NCI-H82 treated with DMSO at 0.1 percent for 48 hours (cell line): Measurements from ENCODE around the gene ZFYVE28.

Source experiments
- DNase-seq: peaks from one replicate; lab custom pipeline; 2025; ENCODE audit not compliant: unreplicated experiment; lab: John Stamatoyannopoulos, UW

ZFYVE28 gene

DNA sequence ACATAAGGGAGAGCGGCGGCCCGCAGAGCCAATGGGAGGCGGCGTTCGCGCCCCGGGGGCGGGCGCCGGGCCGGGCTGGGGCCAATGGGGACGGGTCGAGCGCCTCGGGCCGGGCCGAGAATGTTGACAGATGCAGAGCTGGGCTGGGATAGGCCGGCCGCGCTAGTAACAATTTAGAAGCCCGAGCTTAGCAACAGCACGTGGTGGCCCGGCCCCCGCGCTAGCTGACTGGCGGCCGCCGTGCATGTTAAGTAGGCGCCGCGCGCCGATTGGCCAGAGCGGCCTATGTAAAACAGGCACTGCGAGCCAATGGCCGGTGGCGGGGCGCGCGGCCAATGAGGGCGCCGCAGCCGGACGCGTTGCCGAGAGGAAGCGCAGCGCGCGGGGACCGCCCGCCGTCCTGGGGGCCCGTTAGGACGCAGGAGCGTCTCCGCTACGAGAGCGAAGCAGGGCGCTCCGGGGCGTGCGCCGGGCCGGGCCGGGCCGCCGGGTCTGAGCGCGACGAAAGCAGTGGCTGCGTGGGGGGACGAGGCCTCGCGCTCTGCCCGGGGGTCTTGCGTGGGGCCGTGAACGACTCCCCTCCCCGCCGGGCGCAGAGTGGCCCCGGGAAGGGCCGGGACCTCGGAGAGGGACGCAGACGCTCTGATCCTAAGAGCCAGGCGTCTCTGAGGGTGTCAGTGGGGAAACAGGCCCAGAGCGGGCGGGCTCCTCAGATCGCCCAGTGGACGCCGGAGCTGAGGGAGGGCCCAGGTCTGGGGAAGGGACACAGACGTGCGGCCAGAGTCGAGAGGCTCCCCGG lies 156.1 kb downstream of the ZFYVE28 start:
- peak; percentile 86 for DNase-seq

DNA sequence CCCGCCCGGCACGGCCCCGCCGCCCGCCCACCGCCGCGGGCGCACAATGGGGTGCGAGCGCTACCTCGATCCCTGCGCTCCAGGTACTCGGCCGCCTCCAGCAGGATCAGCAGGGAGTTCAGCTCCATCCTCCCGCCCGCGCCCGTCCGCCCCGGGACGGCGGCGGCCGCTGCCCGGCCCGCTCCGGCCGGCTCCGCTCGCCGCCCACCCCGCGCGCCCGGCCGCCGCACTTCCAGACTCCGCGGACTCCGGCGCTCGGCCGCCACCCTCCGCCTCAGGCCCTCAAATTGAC lies 156.6 kb downstream of the ZFYVE28 start, which contains the start of gene MXD4:
TSS of gene MXD4 (minus strand) at position 257 of the 292 bp plus-strand sequence. CDS start at position 128, 129 bp downstream.
- no peak for DNase-seq

DNA sequence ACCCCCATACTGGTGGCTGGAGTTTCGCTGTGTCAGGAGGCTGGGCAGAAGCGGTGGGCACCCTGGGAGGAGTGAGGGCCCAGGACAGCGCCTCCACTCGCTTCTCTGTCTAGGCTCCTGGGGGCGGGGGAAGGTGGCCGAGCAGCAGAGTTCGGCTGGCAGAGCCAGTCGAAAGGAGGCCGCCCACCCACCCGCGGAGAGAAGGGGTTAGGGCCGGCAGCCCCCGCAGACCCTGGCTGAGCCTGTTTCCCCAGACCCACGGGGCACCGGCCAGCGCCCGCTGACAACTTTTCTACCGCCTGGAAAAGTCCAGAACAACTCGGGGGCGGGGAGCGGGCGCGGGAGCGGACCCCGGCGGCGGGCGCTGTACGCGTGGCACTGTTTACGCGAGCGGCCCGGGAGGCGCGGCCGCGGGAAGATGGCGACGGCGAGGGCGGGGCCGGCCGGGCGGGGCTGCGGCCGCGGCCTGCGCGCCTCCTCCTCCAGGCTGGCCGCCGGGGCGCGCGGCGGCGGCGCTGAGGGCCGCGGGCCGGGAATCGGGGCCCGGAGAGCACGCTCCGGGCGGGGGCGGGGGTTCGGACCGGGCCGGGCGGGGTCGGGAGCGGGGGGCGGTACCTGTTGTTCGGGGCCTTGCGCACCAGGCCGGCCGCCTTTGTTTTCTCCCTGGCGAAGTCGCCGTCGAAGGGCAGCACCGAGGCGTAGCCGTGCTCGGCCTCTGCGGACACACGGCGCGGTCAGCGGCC lies 157.2 kb downstream of the ZFYVE28 start:
- no peak for DNase-seq

- no peak for DNase-seq
These were observed 157.9 kb downstream of the ZFYVE28 start for GRCh38 chr4:2260344-2261109.

DNA sequence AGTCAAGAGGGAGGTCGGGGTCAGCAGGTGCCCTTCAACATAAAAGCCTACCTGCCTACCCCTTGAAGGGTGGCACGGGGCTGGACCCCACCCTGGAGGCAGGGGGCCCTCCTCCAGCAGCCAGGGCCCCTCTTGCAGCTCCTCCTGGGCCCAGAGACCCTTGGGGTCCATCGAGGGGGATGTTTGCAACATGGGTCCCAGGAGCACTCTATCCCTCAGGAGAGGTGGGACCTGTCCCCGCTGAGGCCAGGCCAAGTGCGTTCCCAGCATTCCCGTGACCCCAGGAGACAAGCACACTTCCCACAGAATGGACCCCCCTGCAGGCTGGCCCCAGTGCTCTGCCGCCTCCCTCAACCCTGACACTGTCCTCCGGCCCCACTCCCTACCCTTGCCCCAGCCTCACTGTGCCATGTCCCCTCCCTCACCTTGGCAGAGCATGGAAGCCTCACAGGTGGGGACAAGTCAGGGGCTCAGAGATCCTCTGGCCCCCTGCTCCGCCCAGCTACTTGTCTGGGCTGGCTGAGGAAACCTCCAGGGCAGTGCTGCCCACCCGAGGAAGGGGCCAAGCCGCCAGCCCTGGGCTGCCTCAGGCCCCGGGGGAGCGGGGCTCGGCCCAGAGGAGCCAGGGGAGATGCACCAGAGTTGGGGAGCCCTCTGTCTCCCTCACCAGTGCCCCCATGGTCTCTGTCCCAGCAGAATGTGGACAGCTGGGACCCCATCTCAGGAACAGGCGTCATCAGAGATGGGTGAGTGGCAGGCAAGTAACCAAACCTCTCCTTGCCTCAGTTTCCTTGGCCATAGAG lies 158.7 kb downstream of the ZFYVE28 start:
- no peak for DNase-seq

DNA sequence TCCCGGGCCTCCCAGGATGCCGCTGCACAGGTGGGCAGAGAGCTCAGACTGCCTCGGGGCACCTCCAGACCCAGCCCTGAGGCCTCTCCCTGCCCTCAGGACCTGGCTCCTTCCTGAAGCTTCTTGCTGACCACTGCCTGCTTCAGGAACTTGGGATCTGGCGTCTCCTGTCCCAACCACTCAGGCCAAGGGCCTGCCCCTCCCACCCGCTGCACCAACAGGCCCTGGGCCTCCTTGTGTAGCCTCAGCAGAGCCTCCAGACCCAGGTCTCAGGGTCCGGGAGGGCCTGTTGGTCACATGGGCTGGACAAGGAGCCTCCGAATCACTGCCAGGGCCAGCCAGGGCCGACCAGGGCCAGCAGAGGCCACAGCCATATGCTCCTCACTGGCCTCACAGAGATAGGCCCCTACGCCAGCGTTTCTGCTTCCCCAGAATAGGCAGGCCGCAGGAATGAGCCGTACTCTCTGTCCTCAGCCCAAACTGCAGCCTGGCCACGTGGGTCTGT lies 159.4 kb downstream of the ZFYVE28 start:
- DNase-seq = no peak

DNA sequence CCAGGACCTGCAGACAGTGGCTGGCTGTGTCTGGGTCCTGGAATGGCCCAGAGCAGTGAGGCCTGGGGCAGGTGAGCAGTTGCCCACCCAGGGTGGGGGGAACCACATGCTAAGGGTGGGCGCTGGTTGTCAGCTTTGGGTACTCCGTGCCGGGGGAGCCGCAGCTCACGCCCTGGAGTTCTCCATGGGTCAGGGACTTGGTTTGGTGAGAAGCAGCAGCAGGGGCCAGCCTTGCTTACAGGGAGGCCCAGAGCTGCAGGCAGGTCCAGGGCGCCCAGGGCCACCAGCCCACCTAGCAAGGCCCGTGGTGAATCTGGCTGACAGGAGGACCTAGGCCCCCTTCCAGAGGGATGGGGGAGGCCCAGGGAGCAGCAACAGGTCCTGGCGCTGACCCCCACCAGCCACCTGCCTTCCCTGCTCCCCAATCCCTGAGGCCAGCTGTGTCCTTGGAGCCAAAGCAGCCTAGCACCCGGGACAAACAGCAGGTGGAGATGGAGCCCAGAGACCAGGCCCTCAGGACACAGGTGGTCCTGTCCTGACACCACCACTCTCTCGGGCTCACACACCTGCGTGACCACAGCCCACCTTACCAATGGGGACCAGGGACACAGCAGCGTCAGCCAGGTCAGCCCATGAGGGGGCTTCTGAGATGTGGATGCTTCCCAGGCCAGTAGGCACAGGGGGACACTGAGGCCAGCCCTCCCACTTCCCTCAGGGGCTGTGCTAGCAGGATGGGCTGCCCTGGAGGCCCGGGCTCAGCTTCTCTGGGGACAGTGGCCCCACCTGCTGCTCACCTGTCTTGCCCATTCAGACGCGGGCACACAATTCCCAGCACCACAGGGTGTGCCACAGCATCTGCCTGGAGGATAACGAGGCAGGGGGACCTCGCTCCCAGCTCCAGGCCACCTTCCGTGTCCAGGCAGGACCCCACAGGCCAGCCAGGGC lies 160.1 kb downstream of the ZFYVE28 start:
- no peak for DNase-seq

GRCh38 chr4:2257361-2258081 lies 160.9 kb downstream of the ZFYVE28 start:
- DNase-seq = no peak

- DNase-seq = no peak
These were observed 161.7 kb downstream of the ZFYVE28 start for GRCh38 chr4:2256781-2257191.

DNA sequence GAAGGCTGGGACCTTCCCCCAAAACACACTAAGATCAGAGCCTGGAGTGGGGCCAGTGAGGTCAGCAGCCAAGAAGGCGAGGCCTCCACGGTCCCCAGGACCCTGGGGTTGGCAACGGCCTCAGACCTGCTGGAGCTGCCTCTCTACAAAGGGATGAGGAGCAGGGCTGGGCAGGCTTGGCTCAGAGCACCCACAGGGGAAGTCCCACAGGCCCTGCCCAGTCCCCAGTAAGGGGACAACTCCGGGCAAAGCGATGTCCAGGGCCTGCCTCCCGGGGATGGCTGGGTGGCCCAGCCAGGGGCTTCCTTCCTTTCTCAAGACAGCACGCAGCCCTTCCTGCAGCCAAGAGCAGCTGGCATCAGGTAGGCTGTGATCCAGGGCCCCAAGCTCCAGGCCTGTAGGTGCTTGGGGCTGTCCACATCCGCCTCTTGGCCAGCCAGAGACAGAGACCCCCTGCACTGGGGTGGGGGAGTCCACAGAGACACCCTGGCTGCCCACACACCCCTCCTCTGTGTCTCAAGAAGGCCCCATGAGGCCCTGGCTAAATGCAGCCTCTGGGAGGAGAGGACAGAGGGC lies 162.2 kb downstream of the ZFYVE28 start:
- DNase-seq = no peak

DNA sequence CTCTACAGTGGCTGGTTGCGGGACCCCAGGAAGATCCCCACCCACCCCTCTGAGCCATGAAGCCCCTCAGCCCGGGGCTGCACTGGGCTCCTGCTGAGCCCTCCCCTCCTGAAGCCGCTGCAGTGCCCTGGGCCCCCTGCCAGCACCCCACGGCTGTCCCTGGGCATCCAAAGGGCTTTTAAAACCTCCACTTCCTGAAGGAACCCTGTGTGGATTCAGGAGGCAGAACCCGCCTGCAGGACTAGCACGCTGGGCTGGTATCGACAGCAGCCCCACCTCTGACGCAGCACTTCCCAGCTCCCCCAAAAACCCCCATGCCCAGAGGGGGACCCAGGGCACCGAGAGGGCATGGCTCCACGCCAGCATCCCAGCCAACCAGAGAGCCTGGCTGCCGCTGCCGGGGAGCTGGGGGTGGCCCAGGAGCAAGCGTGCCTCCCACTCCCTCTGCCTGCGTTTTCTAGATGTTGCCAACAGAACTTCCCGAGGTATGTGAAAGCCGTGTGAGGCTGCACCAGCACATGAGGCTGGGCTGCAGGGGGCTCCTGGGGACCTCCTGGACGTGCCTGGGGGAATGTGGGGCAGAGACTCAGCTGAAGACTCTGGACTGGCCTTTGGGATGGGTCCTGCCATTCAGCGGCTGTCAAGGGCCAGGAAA lies 162.8 kb downstream of the ZFYVE28 start:
- DNase-seq = no peak

DNA sequence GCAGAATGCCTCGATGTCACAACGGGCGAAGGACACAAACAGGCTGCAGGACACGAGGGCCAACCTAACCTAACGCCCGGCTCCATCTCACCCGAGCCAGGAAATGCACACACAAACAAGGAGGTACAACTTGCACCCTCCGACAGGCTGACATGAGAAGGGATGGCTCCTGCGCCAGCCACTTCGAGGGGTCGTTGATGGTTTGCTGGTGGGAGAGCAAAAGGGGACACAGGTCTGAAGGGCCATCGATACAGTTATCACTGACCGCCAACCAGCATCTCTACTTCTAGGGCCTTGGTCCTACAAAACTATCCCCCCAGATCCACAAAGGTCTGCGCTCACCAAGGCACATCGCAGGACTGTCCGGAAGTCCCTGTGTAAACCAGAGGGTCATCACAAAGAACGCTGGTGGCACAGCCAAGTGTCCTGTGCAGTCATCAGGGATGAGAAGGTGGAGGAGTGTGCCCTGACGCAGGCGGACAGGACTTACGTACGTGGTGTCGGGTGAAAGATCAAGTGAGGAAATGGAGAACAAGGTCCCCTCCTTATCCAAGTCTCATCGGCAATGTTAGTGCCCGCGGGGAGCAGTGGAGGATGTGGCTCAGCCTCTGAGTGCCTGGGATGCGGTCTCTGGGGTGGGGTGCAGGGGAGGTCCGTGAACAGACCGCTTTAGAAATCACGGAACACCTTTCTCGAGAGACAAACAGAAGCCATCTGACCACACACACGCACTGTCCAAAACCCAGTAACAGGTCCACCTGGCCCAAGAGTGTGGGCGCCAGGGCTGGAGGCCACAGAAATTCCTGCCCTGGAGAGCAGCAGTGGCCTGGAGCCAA lies 163.6 kb downstream of the ZFYVE28 start:
- DNase-seq = no peak

DNA sequence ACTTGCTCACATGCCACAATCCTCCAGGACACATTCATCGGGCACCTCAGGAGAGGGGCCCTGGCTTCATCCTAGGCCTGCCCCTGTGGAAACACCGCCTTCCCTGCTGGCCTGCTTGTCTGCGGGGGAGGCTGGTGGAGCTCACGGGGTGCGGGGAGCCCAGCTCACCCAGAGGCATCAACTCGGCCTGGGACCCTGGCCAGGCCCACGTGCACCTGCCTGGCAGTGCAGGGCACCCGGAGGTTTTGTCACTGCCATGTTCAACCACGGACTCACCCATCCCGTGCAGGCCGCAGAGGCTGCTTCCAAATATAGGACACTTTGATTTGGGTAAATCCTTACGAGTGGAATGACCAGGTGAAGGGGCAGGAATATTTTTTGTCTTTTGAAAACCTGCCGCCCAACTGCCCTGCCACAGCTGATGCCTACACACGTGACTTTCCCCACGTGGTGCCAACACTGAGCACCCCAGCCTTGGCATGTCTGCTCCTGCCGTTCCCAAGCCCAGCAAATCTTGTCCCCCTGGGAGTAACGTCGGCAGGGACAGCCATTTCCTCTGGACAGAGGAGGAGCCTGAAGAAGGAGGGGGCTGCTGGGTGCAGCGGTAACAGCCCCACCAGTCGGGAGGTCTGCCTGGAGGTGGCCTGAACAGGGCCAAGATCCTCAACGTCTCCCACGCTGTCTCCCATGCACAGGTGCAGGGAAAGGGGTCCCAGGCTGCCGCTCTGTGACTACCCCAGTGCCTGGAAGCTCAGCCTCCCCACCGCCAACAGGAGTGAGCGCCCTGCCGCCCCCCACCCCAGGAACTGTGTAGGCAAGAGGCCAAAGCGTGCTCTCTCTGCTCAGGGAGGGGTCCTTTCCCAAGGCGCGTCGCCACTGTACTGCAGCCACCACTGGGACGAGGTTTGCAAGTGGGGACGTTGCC lies 165.0 kb downstream of the ZFYVE28 start:
- DNase-seq = no peak

- no peak for DNase-seq
These were observed 165.8 kb downstream of the ZFYVE28 start for GRCh38 chr4:2252530-2253091.

GRCh38 chr4:2251795-2252529 lies 166.5 kb downstream of the ZFYVE28 start:
- no peak for DNase-seq
